Posterior vena cava (tissue), 2 donors: ENCODE measurements around the gene GPR142. TPM values are rescaled to one million over a fixed set of nuclear protein-coding genes. Genes with fewer than 3 reads are reported as not detected.

ENCODE experiments used
- DNase-seq: peaks from one replicate; pipeline ENCODE4 v3.0.0-alpha.2; 2020; ENCODE audit warnings: low spot score
- intact Hi-C, 2 donors: fragments of 100-400 bp; cut with DNase I; formaldehyde crosslinking; loops; one replicate each; pipeline versions ENCODE4 v1.14.1 to v1.14.2; 2022 to 2023
- total RNA-seq, 2 donors: library from RNA; stranded (reverse); fragmentation: NEBNext Ultra II Directional; extraction: Animal tissue kit (Norgen Biotek cat#: 25700); gene quantifications; one replicate each; pipeline ENCODE4 v1.2.1, GENCODE V29; 2021
- donor health status: DM: yes; HTN: yes; CAD: no.
- donor health status: DM: yes; HTN: yes; CAD: no.

The GPR142 gene
- total RNA-seq, 2 donors from 2014 or later = 0.14 TPM; not detected in 1

- no peak for DNase-seq
- intact Hi-C loops = no loop called here
Observed at GRCh38 chr17:74412581-74412980, 45.3 kb downstream of the GPR142 start.

GRCh38 chr17:74413491-74413890 is 46.2 kb downstream of the GPR142 start:
- no peak for DNase-seq
- intact Hi-C loops = no loop called here

GRCh38 chr17:74414510-74414909 is 47.2 kb downstream of the GPR142 start:
- intact Hi-C loops = no loop called here

GRCh38 chr17:74415608-74416396 is 48.5 kb downstream of the GPR142 start:
- no peak for DNase-seq
- intact Hi-C loops = no loop called here

More at GRCh38 chr17:74414510-74414909, 47.2 kb downstream of the GPR142 start:
- no peak for DNase-seq

GRCh38 chr17:74417178-74418045 is 50.1 kb downstream of the GPR142 start:
- intact Hi-C loops = no loop called here
- no peak for DNase-seq

GRCh38 chr17:74419928-74420411 is 52.7 kb downstream of the GPR142 start:
- no peak for DNase-seq
- intact Hi-C loops = no loop called here

Other genes starting within 250 kb of the GPR142 start
- gene RPL38, start 163.8 kb upstream of the GPR142 start, total RNA-seq = 100 to 1,000 TPM; 560 to 702 TPM
- 1 to 10 TPM; 3.2 to 5.5 TPM for gene TTYH2, start 153.9 kb upstream of the GPR142 start, total RNA-seq
- not detected for gene DNAI2, start 93.3 kb upstream of the GPR142 start, total RNA-seq
- 1 to 10 TPM; 1.4 to 2.3 TPM for gene KIF19, start 41.3 kb upstream of the GPR142 start, total RNA-seq
- not detected for gene BTBD17, start 5.6 kb upstream of the GPR142 start, total RNA-seq
- gene GPRC5C, start 64.6 kb downstream of the GPR142 start, total RNA-seq = 10 to 100 TPM in 1 of 2 donors, 1 to 10 TPM in 1; 7.3 to 12.9 TPM
- 1 to 10 TPM; 5.9 to 8.5 TPM for gene CD300A, start 99.1 kb downstream of the GPR142 start, total RNA-seq
- under 1 TPM; 0.23 to 0.62 TPM for gene CD300LB, start 164.0 kb downstream of the GPR142 start, total RNA-seq
- gene CD300C, start 178.6 kb downstream of the GPR142 start, total RNA-seq = 1 to 10 TPM; 2.1 to 4.7 TPM
- gene CD300H, start 200.0 kb downstream of the GPR142 start, total RNA-seq = 1 to 10 TPM in 1 of 2 donors, not detected in 1; 1.2 TPM
- not detected for gene CD300LD, start 224.8 kb downstream of the GPR142 start, total RNA-seq